ENCODE measurements around the gene CACNA1B.
"Not testable (repeated sequence)": the region's sequence is repeated elsewhere in the genome, so short reads cannot be mapped to it uniquely, and the experiment has no call there.

DNA sequence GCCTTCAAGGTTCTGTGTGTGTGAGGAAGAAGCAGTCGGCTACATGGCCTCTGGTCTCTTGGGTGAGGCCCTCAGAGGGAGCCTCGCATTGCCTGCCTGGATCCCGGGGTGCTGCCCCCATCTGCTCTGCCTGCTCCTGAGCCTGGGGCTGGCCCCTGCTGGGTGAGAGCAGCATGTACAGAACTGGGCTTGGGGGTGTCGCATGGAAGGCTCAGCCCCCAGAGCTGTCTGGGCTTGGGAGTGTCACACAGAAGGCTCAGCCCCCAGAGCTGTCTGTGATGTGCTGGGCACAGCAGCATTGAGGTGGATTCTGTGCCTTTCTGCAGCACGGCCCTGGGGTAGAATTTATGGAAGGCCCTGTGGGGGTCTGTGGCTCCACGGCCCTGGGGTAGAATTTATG, 6.4 kb downstream of the CACNA1B start:
- TF ChIP-seq POLR2A, POLR2AphosphoS5 (IDR thresholded peaks at IDR 0.05): not testable (repeated sequence)

All from spleen (tissue), 3 donors.